Measurements from ENCODE around the gene SGIP1.

DNA sequence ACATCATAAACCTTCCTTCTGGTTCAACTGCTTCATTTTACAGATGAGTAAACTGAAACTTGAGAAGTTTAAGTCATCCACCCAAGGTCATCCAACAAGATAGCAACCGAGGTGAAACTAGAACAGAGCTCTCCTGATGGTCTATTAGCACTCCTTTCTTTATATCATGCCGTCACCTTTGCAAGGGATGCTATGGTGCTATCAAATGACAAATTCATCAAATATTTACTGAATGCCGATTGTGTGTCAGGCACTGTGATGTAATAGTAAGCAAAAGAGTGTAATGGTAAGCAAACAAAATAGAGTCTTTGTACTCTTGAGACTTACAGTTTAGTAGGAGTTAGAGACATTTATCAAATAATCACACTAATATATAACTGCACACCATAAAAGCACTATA lies 14.0 kb upstream of the SGIP1 start:
- TF ChIP-seq, protein P1, sequence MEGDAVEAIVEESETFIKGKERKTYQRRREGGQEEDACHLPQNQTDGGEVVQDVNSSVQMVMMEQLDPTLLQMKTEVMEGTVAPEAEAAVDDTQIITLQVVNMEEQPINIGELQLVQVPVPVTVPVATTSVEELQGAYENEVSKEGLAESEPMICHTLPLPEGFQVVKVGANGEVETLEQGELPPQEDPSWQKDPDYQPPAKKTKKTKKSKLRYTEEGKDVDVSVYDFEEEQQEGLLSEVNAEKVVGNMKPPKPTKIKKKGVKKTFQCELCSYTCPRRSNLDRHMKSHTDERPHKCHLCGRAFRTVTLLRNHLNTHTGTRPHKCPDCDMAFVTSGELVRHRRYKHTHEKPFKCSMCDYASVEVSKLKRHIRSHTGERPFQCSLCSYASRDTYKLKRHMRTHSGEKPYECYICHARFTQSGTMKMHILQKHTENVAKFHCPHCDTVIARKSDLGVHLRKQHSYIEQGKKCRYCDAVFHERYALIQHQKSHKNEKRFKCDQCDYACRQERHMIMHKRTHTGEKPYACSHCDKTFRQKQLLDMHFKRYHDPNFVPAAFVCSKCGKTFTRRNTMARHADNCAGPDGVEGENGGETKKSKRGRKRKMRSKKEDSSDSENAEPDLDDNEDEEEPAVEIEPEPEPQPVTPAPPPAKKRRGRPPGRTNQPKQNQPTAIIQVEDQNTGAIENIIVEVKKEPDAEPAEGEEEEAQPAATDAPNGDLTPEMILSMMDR (IDR thresholded peaks at IDR 0.05; ENCODE audit: low read length): no peak
- TF ChIP-seq EZH2 (IDR thresholded peaks at IDR 0.05; ENCODE audit: borderline replicate concordance, low read length): no peak
